HEK293 (cell line): ENCODE data around the gene MBLAC1.

ENCODE experiments used
- CTCF ChIA-PET: fragments of 350-600 bp; formaldehyde crosslinking; extraction: SDS; loops from one replicate; lab custom pipeline; 2021; ENCODE audit warnings: antibody characterized with exemption; lab: Yijun Ruan, JAX
- POLR2A ChIA-PET: fragments of 300-600 bp; formaldehyde crosslinking; extraction: SDS; loops from one replicate; lab custom pipeline; 2020; ENCODE audit warnings: antibody characterized with exemption, inconsistent platforms; lab: Yijun Ruan, JAX
- H3K27ac ChIP-seq: fragments of 200-500 bp; sonication (Bioruptor generic); 2 replicates; pipeline ENCODE4 v1.5.1; 2014; ENCODE audit warnings: low read depth, low read length, control low read depth, inconsistent platforms; ENCODE audit errors: extremely low read depth
- H3K36me3 ChIP-seq, 2 experiments: fragments of 200-500 bp in 1 of 2; sonication (Bioruptor generic) in 1 of 2; 1 replicate in 1 of 2; 2 replicates in 1 of 2; pipeline ENCODE4 v1.5.1; 2014 to 2017; ENCODE audit warnings: inconsistent platforms in 2 of 2, low read length in 2 of 2; ENCODE audit not compliant: control insufficient read depth in 2 of 2, insufficient read depth in 1 of 2
- H3K4me1 ChIP-seq: fragments of 200-500 bp; sonication (Bioruptor generic); 2 replicates; pipeline ENCODE4 v1.5.1; 2014; ENCODE audit warnings: mild to moderate bottlenecking, low read length, inconsistent platforms; ENCODE audit not compliant: control insufficient read depth, insufficient read depth
- H3K4me3 ChIP-seq: 2 replicates; pipeline ENCODE4 v1.5.1; 2011; ENCODE audit warnings: low read depth, mild to moderate bottlenecking, control low read depth, low read length, moderate library complexity
- H3K9me3 ChIP-seq: fragments of 200-500 bp; sonication (Bioruptor generic); 2 replicates; pipeline ENCODE4 v1.5.1; 2014; ENCODE audit warnings: low read depth, low read length, inconsistent platforms; ENCODE audit not compliant: control insufficient read depth, insufficient read depth
- FEZF1 ChIP-seq: fragments of 450-650 bp; formaldehyde crosslinking; IDR thresholded peaks from 2 replicates; pipeline ENCODE4 v1.5.1; 2016; ENCODE audit warnings: missing biosample characterization, missing genetic modification characterization
- HOXC10 ChIP-seq: sonication (generic); formaldehyde crosslinking; IDR thresholded peaks from 2 replicates; pipeline ENCODE4 v1.8.1; 2023; ENCODE audit warnings: mild to moderate bottlenecking, missing genetic modification reagents
- MEIS1 ChIP-seq: sonication (generic); formaldehyde crosslinking; IDR thresholded peaks from 2 replicates; pipeline ENCODE4 v1.8.1; 2022; ENCODE audit warnings: missing genetic modification reagents, mild to moderate bottlenecking, borderline replicate concordance
- PRDM1 ChIP-seq: fragments of 450-650 bp; formaldehyde crosslinking; IDR thresholded peaks from 2 replicates; pipeline ENCODE4; 2016; ENCODE audit warnings: missing biosample characterization, missing genetic modification characterization
- RBAK ChIP-seq: fragments of 450-650 bp; formaldehyde crosslinking; IDR thresholded peaks from 2 replicates; pipeline ENCODE4 v1.5.1; 2016; ENCODE audit warnings: missing biosample characterization, missing genetic modification characterization
- SCRT1 ChIP-seq: fragments of 450-650 bp; formaldehyde crosslinking; IDR thresholded peaks from 2 replicates; pipeline ENCODE4 v1.5.1; 2016; ENCODE audit warnings: missing biosample characterization, missing genetic modification characterization, borderline replicate concordance
- SP3 ChIP-seq: fragments of 450-650 bp; formaldehyde crosslinking; IDR thresholded peaks from 2 replicates; pipeline ENCODE4 v1.5.1; 2016; ENCODE audit warnings: missing biosample characterization, missing genetic modification characterization
- SP7 ChIP-seq: fragments of 450-650 bp; formaldehyde crosslinking; IDR thresholded peaks from 2 replicates; pipeline ENCODE4 v1.5.1; 2016; ENCODE audit warnings: missing biosample characterization, missing genetic modification characterization
- TCF7L2 ChIP-seq: IDR thresholded peaks from 2 replicates; pipeline ENCODE4 v1.6.1; 2011; ENCODE audit warnings: low read depth, mild to moderate bottlenecking, inconsistent platforms, low read length, moderate library complexity, borderline replicate concordance
- TRIM28 ChIP-seq: IDR thresholded peaks from 2 replicates; pipeline ENCODE4 v1.6.1; 2011; ENCODE audit warnings: low read length, control low read depth, borderline replicate concordance
- ZFP69B ChIP-seq: fragments of 450-650 bp; formaldehyde crosslinking; IDR thresholded peaks from 2 replicates; pipeline ENCODE4 v1.5.1; 2016; ENCODE audit warnings: missing biosample characterization, missing genetic modification characterization
- ZNF248 ChIP-seq: fragments of 450-650 bp; formaldehyde crosslinking; IDR thresholded peaks from 2 replicates; pipeline ENCODE4 v1.5.1; 2017; ENCODE audit warnings: missing biosample characterization, missing genetic modification characterization
- ZNF335 ChIP-seq: fragments of 450-650 bp; formaldehyde crosslinking; conservative IDR thresholded peaks from 2 replicates; pipeline ENCODE4 v1.5.1; 2016; ENCODE audit warnings: missing biosample characterization, missing genetic modification characterization
- ZNF350 ChIP-seq: fragments of 450-650 bp; formaldehyde crosslinking; IDR thresholded peaks from 2 replicates; pipeline ENCODE4 v1.5.0; 2017; ENCODE audit warnings: missing biosample characterization, mild to moderate bottlenecking, missing genetic modification characterization
- ZNF366 ChIP-seq: fragments of 450-650 bp; formaldehyde crosslinking; conservative IDR thresholded peaks from 2 replicates; pipeline ENCODE4 v1.5.1; 2016; ENCODE audit warnings: missing biosample characterization, missing genetic modification characterization
- ZNF391 ChIP-seq: fragments of 450-650 bp; formaldehyde crosslinking; IDR thresholded peaks from 2 replicates; pipeline ENCODE4 v1.5.1; 2016; ENCODE audit warnings: low read depth, missing biosample characterization, missing genetic modification characterization, borderline replicate concordance
- ZNF48 ChIP-seq: fragments of 450-650 bp; formaldehyde crosslinking; IDR thresholded peaks from 2 replicates; pipeline ENCODE4 v1.5.1; 2016; ENCODE audit warnings: missing biosample characterization, missing genetic modification characterization
- ZNF529 ChIP-seq: fragments of 450-650 bp; formaldehyde crosslinking; IDR thresholded peaks from 2 replicates; pipeline ENCODE4 v1.5.1; 2017; ENCODE audit warnings: missing genetic modification characterization, missing biosample characterization; ENCODE audit not compliant: insufficient replicate concordance
- ZNF596 ChIP-seq: fragments of 450-650 bp; IDR thresholded peaks from 2 replicates; pipeline ENCODE4 v1.5.0; 2018; ENCODE audit warnings: missing biosample characterization, mild to moderate bottlenecking, missing genetic modification characterization, moderate library complexity
- ZNF658 ChIP-seq: fragments of 450-650 bp; formaldehyde crosslinking; IDR thresholded peaks from 2 replicates; pipeline ENCODE4; 2016; ENCODE audit warnings: missing biosample characterization, missing genetic modification characterization
- ZNF76 ChIP-seq: fragments of 450-650 bp; formaldehyde crosslinking; IDR thresholded peaks from 2 replicates; pipeline ENCODE4; 2016; ENCODE audit warnings: low read depth, missing biosample characterization, missing genetic modification characterization, borderline replicate concordance
- ZNF792 ChIP-seq: fragments of 450-650 bp; formaldehyde crosslinking; IDR thresholded peaks from 2 replicates; pipeline ENCODE4 v1.5.1; 2016; ENCODE audit warnings: missing biosample characterization, missing genetic modification characterization
- TF ChIP-seq, protein P1 (sequence below): fragments of 450-650 bp; formaldehyde crosslinking; IDR thresholded peaks from 2 replicates; pipeline ENCODE4 v1.5.1; 2016; ENCODE audit warnings: missing biosample characterization, missing genetic modification characterization
- TF ChIP-seq, protein P2 (sequence below): fragments of 450-650 bp; formaldehyde crosslinking; IDR thresholded peaks from 2 replicates; pipeline ENCODE4 v1.5.1; 2017; ENCODE audit warnings: missing biosample characterization, missing genetic modification characterization
- TF ChIP-seq, protein P3 (sequence below): fragments of 450-650 bp; formaldehyde crosslinking; IDR thresholded peaks from 2 replicates; pipeline ENCODE4 v1.5.1; 2016; ENCODE audit warnings: missing biosample characterization, missing genetic modification characterization, borderline replicate concordance
- TF ChIP-seq, protein P4 (sequence below): fragments of 450-650 bp; formaldehyde crosslinking; IDR thresholded peaks from 2 replicates; pipeline ENCODE4 v1.5.1; 2016; ENCODE audit warnings: missing biosample characterization, missing genetic modification characterization
- TF ChIP-seq, protein P5 (sequence below): fragments of 450-650 bp; formaldehyde crosslinking; IDR thresholded peaks from 2 replicates; pipeline ENCODE4; 2016; ENCODE audit warnings: missing biosample characterization, missing genetic modification characterization
- TF ChIP-seq, protein P6 (sequence below): fragments of 450-650 bp; formaldehyde crosslinking; optimal IDR thresholded peaks from 2 replicates; pipeline ENCODE3; 2016; ENCODE audit warnings: missing biosample characterization, mild to moderate bottlenecking, missing genetic modification characterization

Gene MBLAC1

DNA sequence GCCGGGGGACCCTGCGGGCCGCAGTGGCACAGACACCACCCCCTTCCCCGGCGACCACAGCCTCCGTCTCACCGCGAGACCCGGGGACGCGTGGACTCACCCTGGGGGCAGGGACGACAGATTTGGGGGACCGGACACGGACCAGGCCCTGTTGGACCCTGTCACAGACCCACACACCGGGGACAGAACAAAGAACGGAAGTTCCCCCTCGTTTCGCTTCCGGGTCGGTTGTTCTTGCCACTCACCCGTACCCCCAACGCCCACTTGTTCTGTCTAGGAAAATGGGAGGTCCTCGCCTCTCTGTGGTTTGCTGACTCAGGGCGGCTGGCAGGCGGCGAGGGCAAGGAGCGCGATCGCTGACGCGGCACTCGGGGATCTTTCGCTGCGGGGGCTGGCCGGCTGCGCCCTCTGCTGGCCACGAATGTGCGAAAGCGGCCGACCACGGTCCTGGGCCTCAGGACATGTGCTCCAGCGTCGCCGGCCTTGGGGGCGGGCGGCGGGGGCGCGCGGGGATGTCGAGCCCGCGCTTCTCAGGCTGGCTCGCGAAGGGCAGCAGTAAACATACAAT lies 45.1 kb upstream of the MBLAC1 start, which contains the start of gene ZNF3 (continued):
- TF ChIP-seq, protein P1, sequence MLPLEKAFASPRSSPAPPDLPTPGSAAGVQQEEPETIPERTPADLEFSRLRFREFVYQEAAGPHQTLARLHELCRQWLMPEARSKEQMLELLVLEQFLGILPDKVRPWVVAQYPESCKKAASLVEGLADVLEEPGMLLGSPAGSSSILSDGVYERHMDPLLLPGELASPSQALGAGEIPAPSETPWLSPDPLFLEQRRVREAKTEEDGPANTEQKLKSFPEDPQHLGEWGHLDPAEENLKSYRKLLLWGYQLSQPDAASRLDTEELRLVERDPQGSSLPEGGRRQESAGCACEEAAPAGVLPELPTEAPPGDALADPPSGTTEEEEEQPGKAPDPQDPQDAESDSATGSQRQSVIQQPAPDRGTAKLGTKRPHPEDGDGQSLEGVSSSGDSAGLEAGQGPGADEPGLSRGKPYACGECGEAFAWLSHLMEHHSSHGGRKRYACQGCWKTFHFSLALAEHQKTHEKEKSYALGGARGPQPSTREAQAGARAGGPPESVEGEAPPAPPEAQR: 0 out of 2 replicates have a peak, but pooled peaks have one; percentile 34
- TF ChIP-seq, protein P2, sequence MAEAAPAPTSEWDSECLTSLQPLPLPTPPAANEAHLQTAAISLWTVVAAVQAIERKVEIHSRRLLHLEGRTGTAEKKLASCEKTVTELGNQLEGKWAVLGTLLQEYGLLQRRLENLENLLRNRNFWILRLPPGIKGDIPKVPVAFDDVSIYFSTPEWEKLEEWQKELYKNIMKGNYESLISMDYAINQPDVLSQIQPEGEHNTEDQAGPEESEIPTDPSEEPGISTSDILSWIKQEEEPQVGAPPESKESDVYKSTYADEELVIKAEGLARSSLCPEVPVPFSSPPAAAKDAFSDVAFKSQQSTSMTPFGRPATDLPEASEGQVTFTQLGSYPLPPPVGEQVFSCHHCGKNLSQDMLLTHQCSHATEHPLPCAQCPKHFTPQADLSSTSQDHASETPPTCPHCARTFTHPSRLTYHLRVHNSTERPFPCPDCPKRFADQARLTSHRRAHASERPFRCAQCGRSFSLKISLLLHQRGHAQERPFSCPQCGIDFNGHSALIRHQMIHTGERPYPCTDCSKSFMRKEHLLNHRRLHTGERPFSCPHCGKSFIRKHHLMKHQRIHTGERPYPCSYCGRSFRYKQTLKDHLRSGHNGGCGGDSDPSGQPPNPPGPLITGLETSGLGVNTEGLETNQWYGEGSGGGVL (tag by site-specific recombination): no peak
- TF ChIP-seq, protein P3, sequence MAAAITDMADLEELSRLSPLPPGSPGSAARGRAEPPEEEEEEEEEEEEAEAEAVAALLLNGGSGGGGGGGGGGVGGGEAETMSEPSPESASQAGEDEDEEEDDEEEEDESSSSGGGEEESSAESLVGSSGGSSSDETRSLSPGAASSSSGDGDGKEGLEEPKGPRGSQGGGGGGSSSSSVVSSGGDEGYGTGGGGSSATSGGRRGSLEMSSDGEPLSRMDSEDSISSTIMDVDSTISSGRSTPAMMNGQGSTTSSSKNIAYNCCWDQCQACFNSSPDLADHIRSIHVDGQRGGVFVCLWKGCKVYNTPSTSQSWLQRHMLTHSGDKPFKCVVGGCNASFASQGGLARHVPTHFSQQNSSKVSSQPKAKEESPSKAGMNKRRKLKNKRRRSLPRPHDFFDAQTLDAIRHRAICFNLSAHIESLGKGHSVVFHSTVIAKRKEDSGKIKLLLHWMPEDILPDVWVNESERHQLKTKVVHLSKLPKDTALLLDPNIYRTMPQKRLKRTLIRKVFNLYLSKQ (tag by site-specific recombination): no peak
- no peak for TF ChIP-seq ZNF658 (tag by site-specific recombination)
- peak; percentile 92 for TF ChIP-seq SP7
- no peak for TF ChIP-seq TRIM28
- no peak for TF ChIP-seq ZNF248 (tag by site-specific recombination)
- TF ChIP-seq ZNF350: no peak

DNA sequence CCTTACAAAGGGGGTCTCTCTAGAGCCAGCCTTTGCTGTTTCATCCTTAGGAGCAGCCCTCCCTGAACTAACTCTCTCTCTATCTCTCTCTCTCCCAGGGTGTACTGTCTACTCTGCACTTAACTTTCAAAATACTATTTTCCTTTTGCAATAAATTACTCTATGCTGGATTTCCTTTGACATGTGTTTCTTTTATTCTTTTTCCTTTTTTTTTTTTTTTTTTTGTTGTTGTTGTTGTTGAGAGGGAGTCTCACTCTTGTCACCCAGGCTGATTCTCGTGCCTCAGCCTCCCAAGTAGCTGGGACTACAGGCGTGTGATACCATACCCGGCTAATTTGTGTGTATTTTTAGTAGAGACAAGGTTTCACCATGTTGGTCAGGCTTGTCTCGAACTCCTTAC lies 43.8 kb upstream of the MBLAC1 start:
- Histone ChIP-seq H3K27ac (no peak overlapping the region), H3K36me3 (peaks cover 7 to 21% of the 10 kb centered on the region in 2 experiments; a peak in 2 of 3 replicates), H3K4me1 (no peaks in the 10 kb centered on the region), H3K4me3 (no peak overlapping the region)
- ChIA-PET POLR2A (interaction anchor here (0.7 to 1.2 kb wide), 12 partner anchors 8 to 1150 kb away, joined by 3 to 32 read pairs (median 4); partner anchors contain the start of genes AP4M1, LAMTOR4, MBLAC1 and MCM7), CTCF (interaction anchor here (0.7 to 1.2 kb wide), 11 partner anchors 9 to 201 kb away, joined by 3 to 8 read pairs (median 3); no protein-coding TSS in a partner anchor)
- TF ChIP-seq HOXC10 (CRISPR knock-in tag) (no peak), FEZF1 (tag by site-specific recombination) (no peak), ZNF48 (no peak), ZNF792 (no peak), PRDM1 (tag by site-specific recombination) (peak; percentile 36; the same call in 1 of the 2 replicates), SP3 (no peak), TCF7L2 (no peak), ZNF335 (tag by site-specific recombination) (peak; percentile 1; the same call in 1 of the 2 replicates), SCRT1 (tag by site-specific recombination) (no peak), RBAK (tag by site-specific recombination) (no peak), ZFP69B (tag by site-specific recombination) (no peak), ZNF529 (tag by site-specific recombination) (no peak), ZNF596 (tag by site-specific recombination) (no peak), MEIS1 (CRISPR knock-in tag) (no peak), ZNF366 (tag by site-specific recombination) (0 out of 2 replicates have a peak, but pooled peaks have one; percentile 20), ZNF76 (no peak), ZNF391 (tag by site-specific recombination) (no peak)
- TF ChIP-seq, protein P4, sequence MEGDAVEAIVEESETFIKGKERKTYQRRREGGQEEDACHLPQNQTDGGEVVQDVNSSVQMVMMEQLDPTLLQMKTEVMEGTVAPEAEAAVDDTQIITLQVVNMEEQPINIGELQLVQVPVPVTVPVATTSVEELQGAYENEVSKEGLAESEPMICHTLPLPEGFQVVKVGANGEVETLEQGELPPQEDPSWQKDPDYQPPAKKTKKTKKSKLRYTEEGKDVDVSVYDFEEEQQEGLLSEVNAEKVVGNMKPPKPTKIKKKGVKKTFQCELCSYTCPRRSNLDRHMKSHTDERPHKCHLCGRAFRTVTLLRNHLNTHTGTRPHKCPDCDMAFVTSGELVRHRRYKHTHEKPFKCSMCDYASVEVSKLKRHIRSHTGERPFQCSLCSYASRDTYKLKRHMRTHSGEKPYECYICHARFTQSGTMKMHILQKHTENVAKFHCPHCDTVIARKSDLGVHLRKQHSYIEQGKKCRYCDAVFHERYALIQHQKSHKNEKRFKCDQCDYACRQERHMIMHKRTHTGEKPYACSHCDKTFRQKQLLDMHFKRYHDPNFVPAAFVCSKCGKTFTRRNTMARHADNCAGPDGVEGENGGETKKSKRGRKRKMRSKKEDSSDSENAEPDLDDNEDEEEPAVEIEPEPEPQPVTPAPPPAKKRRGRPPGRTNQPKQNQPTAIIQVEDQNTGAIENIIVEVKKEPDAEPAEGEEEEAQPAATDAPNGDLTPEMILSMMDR: no peak
- TF ChIP-seq, protein P5, sequence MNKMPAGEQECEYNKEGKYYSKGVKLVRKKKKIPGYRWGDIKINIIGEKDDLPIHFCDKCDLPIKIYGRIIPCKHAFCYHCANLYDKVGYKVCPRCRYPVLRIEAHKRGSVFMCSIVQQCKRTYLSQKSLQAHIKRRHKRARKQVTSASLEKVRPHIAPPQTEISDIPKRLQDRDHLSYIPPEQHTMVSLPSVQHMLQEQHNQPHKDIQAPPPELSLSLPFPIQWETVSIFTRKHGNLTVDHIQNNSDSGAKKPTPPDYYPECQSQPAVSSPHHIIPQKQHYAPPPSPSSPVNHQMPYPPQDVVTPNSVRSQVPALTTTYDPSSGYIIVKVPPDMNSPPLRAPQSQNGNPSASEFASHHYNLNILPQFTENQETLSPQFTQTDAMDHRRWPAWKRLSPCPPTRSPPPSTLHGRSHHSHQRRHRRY (tag by site-specific recombination): no peak
- TF ChIP-seq, protein P6, sequence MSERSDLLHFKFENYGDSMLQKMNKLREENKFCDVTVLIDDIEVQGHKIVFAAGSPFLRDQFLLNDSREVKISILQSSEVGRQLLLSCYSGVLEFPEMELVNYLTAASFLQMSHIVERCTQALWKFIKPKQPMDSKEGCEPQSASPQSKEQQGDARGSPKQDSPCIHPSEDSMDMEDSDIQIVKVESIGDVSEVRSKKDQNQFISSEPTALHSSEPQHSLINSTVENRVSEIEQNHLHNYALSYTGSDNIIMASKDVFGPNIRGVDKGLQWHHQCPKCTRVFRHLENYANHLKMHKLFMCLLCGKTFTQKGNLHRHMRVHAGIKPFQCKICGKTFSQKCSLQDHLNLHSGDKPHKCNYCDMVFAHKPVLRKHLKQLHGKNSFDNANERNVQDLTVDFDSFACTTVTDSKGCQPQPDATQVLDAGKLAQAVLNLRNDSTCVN (tag by site-specific recombination): no peak
- TF ChIP-seq, all 188 proteins: peak for 3
- H3K9me3 ChIP-seq: no peaks in the 10 kb centered on the region
